Right lobe of liver (tissue), 6 donors: Measurements from ENCODE around the gene REG3G. TPM values are rescaled to one million over a fixed set of nuclear protein-coding genes. Genes with fewer than 3 reads are reported as not detected.

Source experiments
- ATAC-seq, 4 donors: fragments of 200-7000 bp; cut with Tn5 transposase; one replicate each; pipeline ENCODE4 v1.9.1; 2020; ENCODE audit warnings: mild to moderate bottlenecking in 4 of 4, moderate library complexity in 4 of 4
- DNase-seq, 3 donors: peaks; one replicate each; pipeline ENCODE4 v3.0.0-alpha.2; 2020
- H3K27ac ChIP-seq, 3 donors: fragments of 200-600 bp; one replicate each; pipeline ENCODE4 v1.8.0; 2022
- H3K27me3 ChIP-seq, 2 donors: fragments of 200-600 bp; one replicate each; pipeline ENCODE4 v1.8.0; 2022
- H3K36me3 ChIP-seq, 4 donors: fragments of 200-600 bp; sonication (generic) in 1 of 4; one replicate each; pipeline versions ENCODE4 v1.5.1 to v1.8.0; 2017 to 2022; ENCODE audit warnings: control low read depth in 1 of 4
- H3K4me1 ChIP-seq, 4 donors: fragments of 200-600 bp; sonication (generic) in 1 of 4; one replicate each; pipeline versions ENCODE4 v1.5.1 to v1.8.0; 2017 to 2022; ENCODE audit warnings: control low read depth in 1 of 4
- H3K4me3 ChIP-seq, 3 donors: fragments of 200-600 bp; one replicate each; pipeline ENCODE4 v1.8.0; 2022
- H3K9me3 ChIP-seq, 4 donors: fragments of 200-600 bp; sonication (generic) in 1 of 4; one replicate each; pipeline versions ENCODE4 v1.5.1 to v1.8.0; 2017 to 2022; ENCODE audit warnings: control low read depth in 1 of 4
- CTCF ChIP-seq, 4 donors: fragments of 200-600 bp in 3 of 4; fragments of 450-650 bp in 1 of 4; IDR thresholded peaks; one replicate each; pipeline versions ENCODE4 v1.5.1 to v1.8.0; 2016 to 2022; ENCODE audit warnings: antibody characterized with exemption in 4 of 4, mild to moderate bottlenecking in 2 of 4
- POLR2A ChIP-seq: fragments of 450-650 bp; IDR thresholded peaks from one replicate; pipeline ENCODE4 v1.6.1; 2017; ENCODE audit warnings: antibody characterized with exemption, mild to moderate bottlenecking
- WGBS: methylation state at CpG from one replicate; pipeline ENCODE4 v1.1.6; 2018; ENCODE audit warnings: low coverage, low lambda C conversion rate; ENCODE audit not compliant: insufficient coverage; ENCODE audit errors: missing lambda C conversion rate; 5-methylcytosine and 5-hydroxymethylcytosine counted together
- intact Hi-C, 2 donors: fragments of 100-400 bp; cut with DNase I; formaldehyde crosslinking; loops; one replicate each; pipeline versions ENCODE4 v1.11.2 to v1.14.1; 2022
- total RNA-seq, 6 experiments: library from RNA; depleted of rRNA in 2 of 6; stranded (reverse); fragments of >200 nt in 2 of 6; fragmentation: NEBNext Ultra II Directional in 3 of 6; extraction: Animal tissue kit (Norgen Biotek cat#: 25700) in 3 of 6; gene quantifications; one replicate each; pipeline versions ENCODE4 v1.1.0 to v1.2.4, GENCODE V29; 2016 to 2023
- donor health status: DM: no; HTN: yes; CAD: no.
- donor health status: DM: no; HTN: no; CAD: no.
- donor health status: DM: no; HTN: no; CAD: no.
- donor health status: DM: no; HTN: yes; CAD: no.
- donor health status: DM: no; HTN: yes; CAD: no.

Gene REG3G
- total RNA-seq, 6 experiments from 2014 or later = not detected

GRCh38 chr2:79005216-79005615 lies 20.3 kb upstream of the REG3G start:
- TF ChIP-seq CTCF (IDR thresholded peaks at IDR 0.05) (no peak), POLR2A (no peak)
- Histone ChIP-seq H3K4me3 (no peak overlapping the region), H3K4me1 (no peaks in the 10 kb centered on the region), H3K36me3 (no peaks in the 10 kb centered on the region), H3K27me3 (no peaks in the 10 kb centered on the region), H3K27ac (no peak overlapping the region), H3K9me3 (no peaks in the 10 kb centered on the region)
- ATAC-seq (no peak), DNase-seq (no peak)
- intact Hi-C loops = no loop called here
- 39% methylated on average over 3 of the region's 3 CpGs for WGBS

- H3K36me3 ChIP-seq = no peaks in the 10 kb centered on the region
- no peak overlapping the region for H3K27ac ChIP-seq
- TF ChIP-seq CTCF (IDR thresholded peaks at IDR 0.05) (no peak), POLR2A (no peak)
- no peaks in the 10 kb centered on the region for H3K27me3 ChIP-seq
- no peaks in the 10 kb centered on the region for H3K4me1 ChIP-seq
- no peaks in the 10 kb centered on the region for H3K9me3 ChIP-seq
- H3K4me3 ChIP-seq = no peak overlapping the region
- ATAC-seq (no peak), DNase-seq (no peak)
- intact Hi-C loops = no loop called here
- WGBS = 49% methylated on average over 2 of the region's 2 CpGs
Observed at GRCh38 chr2:79009388-79009787, 16.1 kb upstream of the REG3G start.

- TF ChIP-seq CTCF (IDR thresholded peaks at IDR 0.05) (no peak), POLR2A (no peak)
- no peak for ATAC-seq
- DNase-seq = no peak
- no peak overlapping the region for H3K4me3 ChIP-seq
- H3K9me3 ChIP-seq = no peaks in the 10 kb centered on the region
- H3K27ac ChIP-seq = no peak overlapping the region
- no peaks in the 10 kb centered on the region for H3K27me3 ChIP-seq
- H3K4me1 ChIP-seq = no peaks in the 10 kb centered on the region
- intact Hi-C loops = no loop called here
- no peaks in the 10 kb centered on the region for H3K36me3 ChIP-seq
- WGBS = 65% methylated on average over 4 of the region's 4 CpGs
Observed at GRCh38 chr2:79011496-79011895, 14.0 kb upstream of the REG3G start.

GRCh38 chr2:79013629-79014028 lies 11.9 kb upstream of the REG3G start:
- no peaks in the 10 kb centered on the region for H3K4me1 ChIP-seq
- H3K4me3 ChIP-seq = no peak overlapping the region
- no peak for DNase-seq
- no peaks in the 10 kb centered on the region for H3K36me3 ChIP-seq
- no peak overlapping the region for H3K27ac ChIP-seq
- H3K27me3 ChIP-seq = no peaks in the 10 kb centered on the region
- TF ChIP-seq CTCF (IDR thresholded peaks at IDR 0.05) = no peak
- TF ChIP-seq POLR2A = no peak
- no peak for ATAC-seq
- intact Hi-C loops = no loop called here
- H3K9me3 ChIP-seq = no peaks in the 10 kb centered on the region
- WGBS = 35% methylated on average over 6 of the region's 6 CpGs

- Histone ChIP-seq H3K27me3 (no peaks in the 10 kb centered on the region), H3K27ac (no peak overlapping the region), H3K36me3 (no peaks in the 10 kb centered on the region), H3K4me1 (no peaks in the 10 kb centered on the region), H3K9me3 (no peaks in the 10 kb centered on the region), H3K4me3 (no peak overlapping the region)
- TF ChIP-seq CTCF (IDR thresholded peaks at IDR 0.05) = no peak
- no peak for TF ChIP-seq POLR2A
- intact Hi-C loops = no loop called here
- WGBS = 53% methylated on average over 4 of the region's 4 CpGs
- no peak for ATAC-seq
- DNase-seq = no peak
Observed at GRCh38 chr2:79016342-79016741, 9.2 kb upstream of the REG3G start.
